ENCODE data around the gene TCFL5. TPM values are rescaled to one million over a fixed set of nuclear protein-coding genes. Genes with fewer than 3 reads are reported as not detected.
A peak's percentile ranks its signal among the peaks of the same experiment; 100 is the strongest.

The TCFL5 gene
- polyA plus RNA-seq, 12 donors = 7.3 to 15.2 (median 9.0) TPM; not detected in 2

DNA sequence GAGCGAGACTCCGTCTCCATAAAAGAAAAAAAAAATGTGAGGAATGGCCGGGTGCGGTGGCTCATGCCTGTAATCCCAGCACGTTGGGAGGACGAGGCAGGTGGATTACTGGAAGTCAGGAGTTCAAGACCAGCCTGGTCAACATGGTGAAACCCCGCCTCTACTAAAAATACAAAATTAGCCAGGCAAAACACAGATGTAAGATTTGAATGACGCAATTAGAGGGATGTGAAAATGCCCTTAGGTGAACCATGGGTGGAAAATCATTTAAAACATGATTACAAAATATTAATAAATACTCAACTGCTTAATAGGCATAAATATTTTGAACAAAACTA, 23.9 kb downstream of the TCFL5 start:
- no peak for DNase-seq

DNA sequence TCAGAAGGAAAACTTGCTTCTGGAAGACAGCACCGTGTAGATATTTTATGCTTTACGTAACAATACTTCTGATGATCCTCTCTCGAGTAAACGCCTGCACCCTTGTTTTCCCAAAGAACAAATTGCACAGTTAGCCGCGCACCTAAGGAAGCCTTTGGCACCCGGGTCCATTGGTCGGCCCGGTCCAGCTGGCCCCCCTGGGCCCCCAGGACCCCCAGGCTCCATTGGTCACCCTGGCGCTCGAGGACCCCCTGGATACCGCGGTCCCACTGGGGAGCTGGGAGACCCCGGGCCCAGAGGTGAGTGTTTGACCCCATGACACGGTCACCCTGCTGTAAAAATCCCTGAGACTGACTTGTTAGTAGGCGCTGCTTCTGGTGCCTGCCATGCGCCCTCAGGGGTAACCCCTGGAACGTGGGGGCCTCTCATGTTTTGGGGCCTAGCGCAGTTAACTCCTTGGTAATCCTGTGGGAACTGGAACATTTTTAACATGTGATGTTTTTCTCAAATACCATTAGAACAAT, 24.6 kb downstream of the TCFL5 start:
- no peak for DNase-seq

DNA sequence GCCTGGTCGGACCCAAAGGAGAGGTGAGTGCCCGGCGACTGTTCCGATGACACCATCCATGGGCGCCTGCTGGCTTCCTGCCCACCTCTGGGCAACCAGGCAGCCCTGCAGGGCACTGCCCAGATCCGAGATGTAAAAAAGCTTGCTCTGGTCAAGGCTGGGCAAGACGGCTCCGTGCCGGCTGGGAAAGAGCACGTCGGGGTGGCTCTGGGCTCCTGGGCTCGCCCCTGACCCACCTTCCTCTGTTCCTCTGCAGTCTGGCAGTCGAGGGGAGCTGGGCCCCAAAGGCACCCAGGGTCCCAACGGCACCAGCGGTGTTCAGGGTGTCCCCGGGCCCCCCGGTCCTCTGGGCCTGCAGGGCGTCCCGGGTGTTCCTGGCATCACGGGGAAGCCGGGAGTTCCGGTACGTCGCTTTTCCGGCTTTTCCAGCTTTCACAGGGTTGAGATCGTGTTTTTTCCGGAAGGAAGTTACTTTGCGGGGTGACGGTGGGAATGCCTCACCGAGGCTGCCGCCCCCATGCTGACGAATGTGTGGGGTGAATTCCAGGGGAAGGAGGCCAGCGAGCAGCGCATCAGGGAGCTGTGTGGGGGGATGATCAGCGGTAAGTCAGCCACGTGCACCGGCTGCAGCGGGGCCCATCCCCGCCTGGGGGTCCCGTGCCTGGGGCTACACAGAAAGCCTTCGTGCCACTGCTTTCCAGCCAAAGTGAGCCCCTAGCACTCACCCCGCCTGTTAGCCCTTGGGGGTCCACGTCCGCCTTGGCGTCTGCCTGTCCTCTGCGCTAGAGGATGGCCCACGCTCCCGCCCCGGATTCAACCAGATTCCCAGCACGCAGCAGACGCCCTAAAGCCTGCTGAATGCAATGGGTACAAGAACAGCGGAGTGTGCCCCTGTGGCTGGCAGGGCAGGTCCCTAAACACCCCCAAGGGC, 25.4 kb downstream of the TCFL5 start:
- peak; percentile 59 for DNase-seq

DNA sequence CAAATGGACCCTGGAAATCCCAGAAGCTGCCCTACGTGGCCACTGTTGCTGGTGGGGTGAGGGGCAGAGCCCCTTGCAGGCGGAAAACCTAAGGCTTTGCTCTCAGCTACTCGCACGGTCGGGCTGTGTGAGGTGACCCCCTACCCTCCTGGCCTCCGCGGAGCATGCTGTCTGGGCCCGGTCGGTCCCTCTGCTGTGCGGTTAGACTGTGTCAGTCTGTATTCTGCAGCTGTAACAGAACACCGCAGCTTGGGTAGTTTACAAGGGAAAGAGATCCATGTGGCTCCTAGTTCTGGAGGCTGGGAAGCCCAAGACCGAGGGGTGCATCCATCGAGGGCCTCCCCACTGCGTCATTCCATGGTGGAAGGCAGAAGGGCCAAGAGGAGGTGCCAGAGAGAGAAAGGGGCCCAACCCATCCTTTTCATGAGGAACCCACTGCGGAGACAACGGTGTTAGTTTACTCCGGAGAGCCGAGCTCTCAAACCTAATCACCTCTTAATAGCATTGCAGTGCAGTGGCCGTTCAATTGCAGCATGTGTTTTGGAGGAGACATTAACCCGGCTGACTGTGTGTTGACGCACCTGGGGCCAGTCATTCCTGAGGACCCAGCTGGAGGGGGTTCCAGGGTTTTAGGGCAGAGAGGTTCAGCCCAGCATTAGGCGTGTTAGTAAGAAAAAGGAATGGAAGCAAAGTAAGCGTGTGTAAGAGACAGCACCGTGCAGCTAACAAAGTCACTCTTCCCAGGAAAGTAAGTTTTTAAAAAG, 26.5 kb downstream of the TCFL5 start:
- DNase-seq = no peak

DNA sequence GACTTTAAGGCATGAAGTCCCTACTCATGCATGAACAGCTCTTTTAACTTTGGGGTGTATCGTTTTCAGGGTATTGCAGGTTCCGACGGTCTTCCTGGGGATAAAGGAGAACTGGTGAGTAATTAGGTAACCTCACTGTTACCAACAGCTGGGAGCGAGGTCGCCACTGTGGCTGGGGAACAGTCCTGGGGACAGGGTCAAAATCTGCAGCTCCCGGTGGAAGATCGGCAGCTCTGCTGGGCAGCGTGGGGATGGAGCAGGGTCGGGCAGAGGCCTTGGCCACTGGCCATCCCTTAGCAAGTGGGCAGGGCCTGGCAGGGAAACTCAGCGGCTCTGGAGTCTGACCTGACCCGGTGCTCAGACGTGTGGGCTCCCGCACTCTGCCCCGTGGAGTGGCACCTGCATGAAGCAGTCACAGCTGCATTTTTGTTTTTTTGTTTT, 28.7 kb downstream of the TCFL5 start:
- DNase-seq = no peak

DNA sequence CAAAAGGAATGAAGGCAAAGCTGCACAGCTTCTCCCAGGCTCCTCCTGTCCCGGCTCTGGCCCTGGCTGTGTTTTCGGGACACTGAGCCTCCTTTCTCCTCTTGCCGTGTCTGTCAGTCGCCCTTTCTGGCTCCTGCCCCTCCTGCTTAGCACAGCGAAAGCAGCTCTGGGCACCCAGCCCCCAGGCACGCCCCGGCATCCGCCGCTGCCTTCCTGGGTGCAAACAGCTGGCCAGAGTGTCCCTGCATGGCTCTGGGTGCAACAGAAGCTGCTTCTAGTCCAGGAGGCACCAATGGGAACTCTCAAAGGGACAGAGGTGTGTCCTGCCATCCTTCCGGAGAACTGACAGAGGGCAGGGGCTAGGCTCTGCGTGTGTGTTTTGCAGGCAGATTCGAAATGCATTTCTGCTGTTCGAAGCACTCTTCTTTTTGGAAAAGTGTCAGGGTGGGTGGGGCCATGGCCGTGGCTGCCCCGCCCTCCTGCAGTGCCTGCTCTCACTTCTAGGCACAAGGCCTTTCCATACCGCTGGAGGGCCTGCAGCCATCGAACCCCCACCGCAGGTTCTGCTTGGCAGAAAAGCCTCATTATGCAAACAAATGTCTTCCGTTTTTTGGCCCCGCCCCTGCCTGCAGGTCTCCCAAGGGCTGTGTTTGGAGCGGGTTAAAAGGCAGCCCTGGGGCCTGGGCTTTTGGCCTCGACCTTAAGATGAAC, 29.3 kb downstream of the TCFL5 start:
- DNase-seq = no peak

DNA sequence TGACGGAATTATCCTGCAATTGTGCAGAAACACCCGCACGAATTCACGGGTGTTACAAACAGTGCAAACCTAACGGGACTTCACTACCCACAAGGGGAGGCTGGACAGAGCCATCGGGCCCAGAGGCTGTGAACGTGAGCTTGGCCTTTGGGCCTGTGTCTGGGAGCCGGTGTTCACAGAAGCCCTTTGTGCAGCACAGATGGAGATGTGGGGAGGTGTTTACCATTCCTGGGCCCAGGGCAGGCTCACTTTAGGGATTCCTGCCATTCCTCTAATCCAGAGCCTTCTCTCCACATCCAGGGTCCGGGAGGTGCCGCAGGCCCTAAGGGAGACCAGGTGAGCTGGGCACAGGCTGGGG, 29.8 kb downstream of the TCFL5 start:
- DNase-seq = no peak

DNA sequence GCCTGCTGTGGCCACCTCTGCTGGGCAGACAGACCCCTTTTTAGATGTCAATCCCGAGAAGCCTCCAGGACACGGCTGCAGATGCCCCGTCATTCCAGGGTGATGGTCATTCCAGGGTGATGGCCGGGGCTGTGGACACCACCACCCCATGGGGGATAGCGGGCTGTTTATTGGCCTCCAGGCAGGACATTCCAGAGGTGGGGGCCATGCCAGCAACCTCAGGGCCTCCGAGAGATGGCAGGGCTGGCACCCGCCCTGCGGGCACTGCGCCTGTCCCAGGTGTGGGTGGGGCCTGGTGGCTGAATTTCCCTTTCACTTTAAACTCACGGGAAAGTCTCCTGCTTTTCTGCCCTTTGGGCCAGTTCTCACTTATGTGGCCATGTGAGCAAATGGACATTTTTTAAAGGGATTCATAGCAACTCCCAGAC, 30.2 kb downstream of the TCFL5 start:
- no peak for DNase-seq

DNA sequence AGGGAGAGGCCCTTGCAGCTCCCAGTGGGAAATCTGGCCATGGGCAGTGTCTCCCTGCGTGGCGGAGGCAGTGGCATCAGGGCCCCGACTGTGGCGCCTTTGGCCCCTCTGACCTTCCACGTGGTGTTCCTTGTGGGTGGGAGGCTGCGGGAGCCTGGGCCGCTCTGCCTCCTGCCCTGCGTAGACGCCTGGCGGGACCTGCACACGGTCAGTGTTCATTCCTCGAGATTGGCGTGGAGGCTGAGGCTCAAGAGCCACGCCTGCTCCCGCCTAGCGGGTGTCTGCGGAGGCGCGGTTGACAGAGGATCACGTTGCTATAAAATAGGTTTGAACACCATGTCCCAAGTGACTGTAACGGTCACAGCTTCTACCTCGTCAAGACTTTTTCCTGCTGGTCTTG, 30.8 kb downstream of the TCFL5 start:
- no peak for DNase-seq

DNA sequence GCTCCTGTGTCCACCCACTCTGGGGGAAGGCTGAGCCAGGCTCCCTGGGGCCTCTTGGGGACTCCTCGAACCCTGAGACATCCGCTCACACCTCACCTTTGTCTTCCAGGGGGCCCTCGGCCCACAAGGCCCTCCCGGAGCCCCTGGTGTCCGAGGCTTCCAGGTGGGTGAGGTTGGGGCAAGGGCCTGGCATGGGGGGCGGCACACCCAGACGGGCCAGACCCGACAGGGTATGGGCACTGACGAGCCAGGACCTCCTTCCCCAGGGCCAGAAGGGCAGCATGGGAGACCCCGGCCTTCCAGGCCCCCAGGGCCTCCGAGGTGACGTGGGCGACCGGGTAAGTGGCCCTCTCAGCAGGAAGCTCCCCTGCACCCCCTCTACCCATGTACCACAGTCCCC, 31.4 kb downstream of the TCFL5 start:
- no peak for DNase-seq

DNA sequence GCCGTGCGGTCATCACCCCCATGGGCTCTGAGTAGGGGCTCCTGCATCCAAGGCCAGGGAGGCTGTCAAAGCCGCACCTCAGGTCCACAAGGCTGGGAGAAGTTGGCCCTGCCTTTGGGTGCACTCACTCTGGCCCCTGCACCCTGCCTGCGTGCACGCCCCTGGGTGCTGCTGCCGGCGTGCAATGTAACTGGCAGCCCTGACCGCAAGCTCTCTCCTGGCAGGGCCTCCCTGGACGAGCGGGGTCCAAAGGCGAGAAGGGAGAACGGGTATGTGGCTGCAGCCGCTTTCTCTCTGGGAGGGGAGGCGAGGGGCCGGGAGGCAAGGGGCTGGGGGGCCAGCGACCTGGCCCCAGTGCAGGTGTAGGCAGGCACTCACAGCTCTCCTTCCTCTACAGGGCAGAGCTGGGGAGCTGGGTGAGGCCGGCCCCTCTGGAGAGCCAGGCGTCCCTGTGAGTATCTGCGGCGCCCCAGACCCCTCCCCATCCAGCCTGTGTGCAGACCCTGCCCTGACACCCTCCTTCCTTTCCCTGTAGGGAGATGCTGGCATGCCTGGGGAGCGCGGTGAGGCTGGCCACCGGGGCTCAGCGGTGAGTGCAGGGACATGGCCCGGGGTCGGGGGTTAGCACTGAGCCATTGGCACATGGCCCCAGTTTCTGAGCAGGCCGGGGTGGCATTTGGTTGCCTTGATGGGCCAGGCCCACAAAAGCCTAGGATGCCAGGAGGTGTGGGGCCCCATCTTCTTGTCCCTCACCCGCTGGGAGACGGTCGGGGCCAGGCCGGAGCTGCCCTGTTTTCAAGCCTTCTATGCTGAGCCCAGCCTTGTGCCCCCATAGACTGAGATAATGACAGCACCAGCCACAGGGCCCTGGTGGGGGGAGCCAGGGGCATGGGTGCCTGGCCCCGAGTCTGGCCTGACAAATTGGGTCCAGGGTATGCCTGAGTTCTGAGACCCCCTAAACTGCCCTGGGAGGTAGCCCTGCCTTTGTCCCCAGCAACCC, 32.1 kb downstream of the TCFL5 start:
- DNase-seq = no peak

DNA sequence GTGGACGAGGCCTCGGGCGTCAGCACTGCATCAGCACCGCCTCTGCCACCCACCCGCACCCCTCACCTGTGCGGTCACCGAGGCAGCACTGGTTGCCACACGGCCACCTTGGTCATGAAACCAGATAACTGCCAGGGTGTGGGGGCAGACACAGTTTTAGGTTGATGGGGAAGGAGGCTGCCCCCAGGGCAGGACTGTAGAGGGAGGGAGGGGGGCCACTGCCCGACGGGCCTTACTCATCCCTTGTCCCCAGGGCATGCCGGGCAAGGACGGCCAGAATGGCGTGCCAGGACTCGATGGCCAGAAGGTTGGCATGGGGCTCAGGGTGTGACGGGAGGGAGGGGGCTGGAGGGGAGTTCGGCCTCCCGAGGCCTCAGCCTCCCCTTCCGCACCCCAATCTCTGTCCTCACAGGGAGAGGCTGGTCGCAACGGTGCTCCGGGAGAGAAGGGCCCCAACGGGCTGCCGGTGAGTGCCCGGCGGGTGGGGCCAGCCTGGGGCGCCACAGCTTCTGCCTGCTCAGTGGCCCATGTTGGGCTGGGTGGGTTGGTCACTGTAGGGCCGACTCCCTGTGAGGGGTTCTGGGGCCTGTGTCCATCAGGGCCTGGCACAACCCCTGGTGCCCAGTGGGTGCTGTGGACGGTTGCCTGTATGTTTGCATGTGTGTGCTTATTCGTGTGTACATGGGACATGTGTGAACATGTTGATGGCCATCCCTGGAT, 33.0 kb downstream of the TCFL5 start:
- no peak for DNase-seq

DNA sequence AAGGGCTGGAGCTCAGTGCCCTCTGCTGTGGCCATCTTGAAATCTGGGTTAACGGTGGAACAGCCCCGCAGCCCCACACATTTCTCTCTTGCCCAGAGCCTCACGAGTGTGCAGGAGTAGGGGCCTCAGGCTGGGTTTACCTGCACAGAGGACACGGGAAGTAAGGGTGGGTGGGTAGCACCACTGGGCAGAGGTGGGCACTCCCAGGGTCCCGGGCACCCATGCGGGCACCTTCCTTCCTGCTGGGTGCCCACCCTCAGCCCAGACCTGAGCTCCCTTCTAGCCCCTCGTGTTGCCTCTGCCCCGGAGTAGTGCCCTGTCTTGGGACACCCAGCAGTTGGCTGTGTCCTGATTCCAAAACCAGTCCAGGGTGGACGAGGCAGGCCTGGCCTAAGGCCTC, 33.6 kb downstream of the TCFL5 start:
- no peak for DNase-seq

DNA sequence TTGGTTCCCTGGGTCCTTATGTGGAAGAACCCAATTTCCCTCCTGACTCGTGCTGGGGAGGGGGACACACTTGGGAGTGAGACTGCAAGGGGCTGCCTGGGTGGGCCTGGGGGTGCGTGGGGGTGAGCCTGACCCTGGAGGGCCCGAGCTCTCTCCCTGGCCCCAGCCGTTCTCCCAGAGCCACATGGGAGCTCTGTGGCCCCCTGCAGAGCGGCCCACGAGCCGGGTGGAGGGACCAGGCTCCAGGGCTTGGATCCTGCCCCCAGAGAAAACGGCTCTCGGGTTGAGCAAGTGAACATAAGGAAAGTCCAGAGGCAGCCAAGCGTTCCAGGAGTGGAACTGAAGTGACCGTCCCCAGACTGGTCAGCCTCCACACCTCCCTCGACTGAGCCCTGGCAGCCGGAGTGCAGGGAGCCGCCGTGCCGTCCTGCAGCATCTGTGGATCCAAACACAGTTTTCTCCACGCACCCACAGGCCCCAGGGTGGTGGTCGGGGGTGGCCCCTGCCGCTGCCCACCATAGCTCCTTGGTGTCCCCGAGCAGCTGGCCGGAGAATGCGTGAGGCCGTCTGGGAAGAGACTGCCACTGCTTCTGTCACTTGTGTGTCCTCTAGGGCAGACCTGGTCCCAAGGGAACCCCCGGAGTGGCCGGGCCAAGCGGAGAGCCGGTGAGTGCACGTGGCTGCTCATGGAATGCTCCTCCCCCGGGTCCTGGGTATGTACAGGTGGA, 34.1 kb downstream of the TCFL5 start:
- no peak for DNase-seq

DNA sequence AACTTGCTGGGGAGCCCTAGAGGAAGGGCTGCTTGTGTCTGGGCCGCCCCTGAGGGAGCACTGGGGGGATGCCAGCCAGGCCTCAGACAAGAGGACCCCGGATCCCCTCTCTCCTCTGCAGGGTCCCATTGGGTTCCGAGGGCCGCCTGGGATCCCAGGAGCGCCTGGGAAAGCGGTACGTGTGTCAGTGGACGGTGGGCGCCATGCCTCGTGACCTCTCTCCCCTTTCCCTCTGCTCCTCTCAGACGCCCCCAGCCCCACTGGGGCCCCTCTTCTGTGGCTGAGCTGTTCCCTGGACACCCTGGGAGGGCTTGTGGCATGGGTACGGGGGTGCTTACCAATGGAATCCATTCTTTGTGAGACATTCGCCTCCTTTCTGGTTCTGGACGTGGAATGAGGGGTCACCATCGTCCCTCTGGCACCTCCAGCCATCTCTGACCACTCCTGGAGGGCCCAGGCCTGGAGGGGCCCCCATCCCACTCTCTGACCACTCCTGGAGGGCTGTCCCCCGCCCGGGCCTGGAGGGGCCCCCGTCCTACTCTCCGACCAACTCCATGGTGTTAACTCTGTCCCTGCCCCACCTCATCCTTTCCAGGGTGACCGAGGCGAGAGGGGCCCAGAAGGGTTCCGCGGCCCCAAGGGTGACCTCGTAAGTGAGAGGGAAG, 34.8 kb downstream of the TCFL5 start:
- no peak for DNase-seq

DNA sequence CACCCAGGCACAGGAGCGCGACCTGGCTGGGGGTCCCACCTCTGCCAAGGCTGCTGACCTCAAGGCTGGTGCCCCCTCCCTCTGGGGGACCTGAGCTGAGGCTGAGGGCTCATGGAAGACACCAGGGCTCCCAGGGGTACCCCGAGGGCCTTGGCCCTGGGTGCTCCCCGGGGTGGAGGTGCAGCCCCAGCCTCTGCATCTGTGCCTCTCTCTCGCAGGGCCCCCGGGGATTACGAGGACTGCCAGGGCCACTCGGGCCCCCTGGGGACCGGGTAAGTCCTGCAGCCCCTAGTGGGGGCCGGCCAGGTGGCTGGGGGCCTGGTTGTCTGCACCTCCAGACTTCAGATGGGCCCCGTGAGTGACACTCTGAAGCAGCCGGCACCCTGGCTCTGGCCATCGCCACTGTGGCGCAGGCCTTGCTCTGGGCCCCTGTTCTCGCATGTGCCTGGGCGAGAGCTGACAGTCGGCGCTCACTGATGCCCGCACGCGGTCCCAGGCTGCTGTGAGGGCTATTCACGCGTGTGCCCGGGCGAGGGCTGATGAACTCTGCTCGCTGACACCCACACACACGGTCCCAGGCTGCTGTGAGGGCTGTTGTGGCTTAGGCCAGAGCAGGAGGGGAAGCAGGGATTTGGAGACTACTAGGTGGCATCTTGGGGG, 35.5 kb downstream of the TCFL5 start:
- DNase-seq = no peak

DNA sequence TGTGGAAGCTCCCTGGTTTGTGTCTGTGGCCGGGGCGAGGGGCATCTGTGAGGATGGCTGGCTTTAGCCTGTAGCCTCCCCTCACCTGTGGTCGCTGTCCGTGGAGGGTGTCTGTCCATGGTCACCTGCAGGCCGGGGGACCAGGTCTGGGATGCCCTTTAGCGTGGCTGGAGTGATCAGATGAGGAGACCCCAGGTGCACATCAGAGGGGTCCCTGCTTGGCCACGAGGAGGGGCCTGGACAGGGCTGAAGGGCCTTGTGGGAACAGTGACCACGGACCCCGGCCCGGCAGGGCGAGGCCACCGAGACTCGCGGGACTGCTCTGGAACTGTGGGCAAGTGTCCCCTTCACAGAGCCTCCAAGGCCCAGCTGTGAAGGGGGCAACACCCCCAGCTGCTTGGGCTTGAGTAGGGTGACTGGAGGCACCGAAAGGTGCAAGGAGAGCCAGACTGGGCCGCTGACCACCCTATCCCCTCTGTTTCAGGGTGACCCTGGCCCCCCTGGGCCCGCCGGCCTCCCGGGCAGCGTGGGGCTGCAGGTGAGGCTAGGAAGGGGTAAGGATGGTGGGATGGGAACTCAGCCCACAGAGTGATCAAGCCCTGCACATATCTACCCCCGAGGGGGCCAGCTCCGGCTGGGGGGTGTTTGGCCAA, 36.2 kb downstream of the TCFL5 start:
- no peak for DNase-seq
